Left lobe of liver (tissue), 2 donors: ENCODE results near the gene GPR61. TPM values are rescaled to one million over a fixed set of nuclear protein-coding genes. Genes with fewer than 3 reads are reported as not detected.

Source experiments
- ATAC-seq: fragments of 200-7000 bp; cut with Tn5 transposase; one replicate; pipeline ENCODE4 v1.9.1; 2020; ENCODE audit warnings: mild to moderate bottlenecking, moderate library complexity
- DNase-seq: peaks from one replicate; pipeline ENCODE4 v3.0.0-alpha.2; 2020; ENCODE audit warnings: low spot score
- total RNA-seq: library from RNA; stranded (reverse); gene quantifications from one replicate; pipeline ENCODE4 v1.2.1, GENCODE V29; 2021
- donor health status: DM: no; HTN: no; CAD: no; lungs with moderate emphysema.
- donor health status: DM: no; HTN: yes; CAD: no.

The GPR61 gene
- total RNA-seq, 1 donor from 2014 or later = not detected

DNA sequence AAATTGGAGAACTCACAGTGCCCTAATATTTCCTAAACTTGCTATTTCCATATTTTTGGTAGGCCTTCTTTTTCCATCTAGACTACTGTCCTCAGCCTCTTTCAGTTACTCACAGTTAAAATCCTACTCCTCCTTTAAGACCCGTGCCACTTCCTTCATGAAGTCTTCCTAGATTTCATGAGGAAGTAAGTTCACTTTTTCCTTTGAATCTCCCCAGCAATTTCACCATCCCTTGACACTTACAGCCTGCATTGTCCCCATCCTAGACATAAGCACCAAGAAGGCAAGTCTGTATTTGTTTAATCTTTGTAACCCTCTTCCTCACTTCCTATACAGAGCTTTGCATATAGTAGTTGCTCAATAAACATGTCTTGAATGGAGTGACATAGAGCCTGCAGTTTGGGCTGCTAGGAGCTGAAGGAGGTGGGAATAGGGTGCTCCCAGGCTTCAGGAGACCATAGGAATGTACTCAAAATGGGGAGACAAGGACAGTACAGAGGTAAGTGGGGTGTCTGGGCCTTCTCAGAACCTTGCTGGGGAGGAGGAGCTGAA lies 5.3 kb upstream of the GPR61 start:
- DNase-seq = no peak
- ATAC-seq = no peak

- no peak for ATAC-seq
- peak; percentile 26 for DNase-seq
Measured at GRCh38 chr1:109535481-109535880, 4.2 kb upstream of the GPR61 start.

DNA sequence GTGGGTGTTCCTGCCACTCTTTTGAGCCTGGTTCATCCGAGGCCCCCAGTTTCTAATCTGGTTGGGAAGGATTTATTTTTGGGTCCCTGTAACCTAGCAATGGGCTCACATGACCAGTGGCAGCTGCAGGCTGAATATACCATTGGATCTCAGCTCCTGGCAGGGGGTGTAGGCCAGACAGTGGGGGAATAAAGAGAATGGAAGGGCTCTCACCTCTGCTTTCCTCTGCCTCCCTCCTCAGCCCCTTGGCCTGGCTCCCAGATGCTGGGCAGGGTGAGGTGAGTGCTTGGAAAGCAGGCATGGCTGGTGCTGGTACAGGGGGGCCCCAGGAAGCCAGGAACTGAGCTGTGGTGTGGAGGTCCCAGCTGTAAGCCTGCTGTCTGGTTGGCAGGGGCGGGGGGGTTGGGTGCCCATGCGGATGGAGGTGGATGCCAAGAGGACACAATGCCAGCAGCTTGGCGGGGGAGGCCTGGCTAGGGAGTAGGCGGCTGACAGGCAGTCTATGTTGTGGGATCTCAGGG lies 3.6 kb upstream of the GPR61 start:
- no peak for ATAC-seq
- peak; percentile 26 for DNase-seq

GRCh38 chr1:109537450-109538178 lies 2.1 kb upstream of the GPR61 start:
- ATAC-seq (no peak), DNase-seq (peak; percentile 27)

DNA sequence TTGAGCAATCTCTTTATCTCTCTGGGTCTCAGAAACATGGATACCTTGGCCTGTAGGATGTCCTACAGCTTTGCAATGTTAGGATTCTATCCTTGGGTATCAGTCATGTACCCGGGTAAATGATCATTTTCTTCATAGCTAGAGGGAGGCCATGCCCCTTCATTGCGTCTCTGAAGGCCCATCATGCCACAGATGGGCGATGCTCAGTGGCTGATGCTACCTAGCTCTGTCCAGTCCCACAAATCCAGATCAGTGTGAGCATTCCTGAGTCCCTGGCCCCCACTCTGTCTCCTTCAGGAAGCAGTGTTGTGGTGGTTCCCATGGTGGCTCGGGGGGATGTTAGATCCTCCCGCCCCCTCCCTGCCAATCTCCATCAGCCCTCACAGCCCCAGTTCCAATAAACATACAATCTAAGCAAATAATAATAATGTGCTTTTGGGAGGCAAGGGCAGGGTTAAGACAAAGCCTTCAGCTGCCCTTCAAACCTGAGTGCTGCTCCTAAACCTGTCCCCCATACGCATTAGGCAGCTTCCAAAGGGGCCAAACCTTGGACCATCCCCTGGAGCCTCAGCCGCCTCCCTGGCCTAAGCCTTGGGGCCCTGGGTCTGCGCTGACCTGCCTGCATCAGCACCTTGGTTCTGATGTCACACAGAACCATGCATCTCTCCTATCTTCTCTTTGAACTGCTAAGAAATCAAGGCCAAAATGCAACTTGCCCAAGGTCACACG lies 681 bp upstream of the GPR61 start:
- ATAC-seq = no peak

GRCh38 chr1:109541102-109541501 lies 1.4 kb downstream of the GPR61 start:
- ATAC-seq (peak; percentile 16), DNase-seq (peak; percentile 34)

More for the DNA sequence above, 681 bp upstream of the GPR61 start:
- peak; percentile 33 for DNase-seq

- DNase-seq (peak; percentile 38), ATAC-seq (no peak)
Measured at GRCh38 chr1:109542657-109543056, 3.0 kb downstream of the GPR61 start.

GRCh38 chr1:109543283-109543987 lies 3.8 kb downstream of the GPR61 start:
- ATAC-seq (no peak), DNase-seq (peak; percentile 42)

DNA sequence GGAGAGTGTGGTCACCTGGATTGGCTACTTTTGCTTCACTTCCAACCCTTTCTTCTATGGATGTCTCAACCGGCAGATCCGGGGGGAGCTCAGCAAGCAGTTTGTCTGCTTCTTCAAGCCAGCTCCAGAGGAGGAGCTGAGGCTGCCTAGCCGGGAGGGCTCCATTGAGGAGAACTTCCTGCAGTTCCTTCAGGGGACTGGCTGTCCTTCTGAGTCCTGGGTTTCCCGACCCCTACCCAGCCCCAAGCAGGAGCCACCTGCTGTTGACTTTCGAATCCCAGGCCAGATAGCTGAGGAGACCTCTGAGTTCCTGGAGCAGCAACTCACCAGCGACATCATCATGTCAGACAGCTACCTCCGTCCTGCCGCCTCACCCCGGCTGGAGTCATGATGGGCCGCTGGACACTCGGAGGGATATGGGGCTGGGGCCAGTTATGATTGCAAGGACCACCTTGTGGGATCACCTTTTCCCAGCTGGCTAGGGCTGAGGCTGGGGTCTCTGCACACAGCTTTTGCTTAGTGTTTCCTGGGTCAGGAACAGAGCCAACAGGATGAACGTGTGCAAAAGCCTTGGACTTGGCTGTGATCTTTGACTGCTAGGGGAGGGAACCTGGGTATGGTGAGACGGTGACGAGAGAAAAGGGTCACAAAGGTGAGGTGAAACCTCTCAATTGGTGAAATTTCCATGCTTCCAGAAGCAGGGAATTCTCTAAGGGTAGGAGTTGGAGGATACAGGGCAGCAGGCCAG lies 4.5 kb downstream of the GPR61 start:
- ATAC-seq = no peak

DNA sequence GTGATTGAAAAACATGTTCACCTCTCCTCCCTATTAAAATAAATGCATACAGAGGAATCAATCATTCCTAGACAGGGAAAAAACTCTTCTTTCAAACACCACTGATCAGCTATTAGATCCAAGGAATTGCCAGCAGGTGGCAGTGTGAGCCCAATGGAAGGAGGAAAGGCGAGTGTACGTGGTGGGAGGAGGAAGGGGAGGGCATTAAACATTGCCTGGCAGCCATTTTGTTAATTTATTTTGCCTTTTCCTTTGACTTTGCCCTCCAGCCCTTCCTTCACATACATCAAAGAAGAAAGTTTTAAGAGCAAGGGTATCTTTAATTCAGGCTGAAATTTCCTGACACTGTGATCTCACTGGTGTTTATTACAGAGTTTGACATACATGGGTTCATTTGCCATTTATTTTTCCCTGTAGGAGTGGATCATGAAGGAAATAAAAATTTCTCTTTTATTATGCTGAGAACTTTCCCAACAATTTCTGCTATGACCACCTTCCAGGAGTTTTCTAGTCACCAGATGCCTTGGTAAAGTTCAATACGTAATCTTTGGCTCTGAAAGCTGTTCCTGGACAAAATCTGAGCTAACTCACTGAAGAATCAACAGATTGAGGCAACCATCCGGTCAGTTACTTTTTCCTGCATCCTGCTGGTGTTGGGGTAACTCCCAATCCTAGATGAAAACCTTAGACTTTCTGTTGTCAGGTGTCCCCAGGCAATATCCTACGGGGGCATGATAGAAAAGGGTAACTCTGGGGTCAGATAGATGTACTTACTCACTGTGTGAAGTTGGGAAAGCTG lies 6.8 kb downstream of the GPR61 start:
- peak; percentile 82 for ATAC-seq
- peak; percentile 87 for DNase-seq

More for the DNA sequence above, 4.5 kb downstream of the GPR61 start:
- peak; percentile 43 for DNase-seq

- no peak for DNase-seq
- peak; percentile 14 for ATAC-seq
Measured at GRCh38 chr1:109547463-109548320, 8.0 kb downstream of the GPR61 start.

DNA sequence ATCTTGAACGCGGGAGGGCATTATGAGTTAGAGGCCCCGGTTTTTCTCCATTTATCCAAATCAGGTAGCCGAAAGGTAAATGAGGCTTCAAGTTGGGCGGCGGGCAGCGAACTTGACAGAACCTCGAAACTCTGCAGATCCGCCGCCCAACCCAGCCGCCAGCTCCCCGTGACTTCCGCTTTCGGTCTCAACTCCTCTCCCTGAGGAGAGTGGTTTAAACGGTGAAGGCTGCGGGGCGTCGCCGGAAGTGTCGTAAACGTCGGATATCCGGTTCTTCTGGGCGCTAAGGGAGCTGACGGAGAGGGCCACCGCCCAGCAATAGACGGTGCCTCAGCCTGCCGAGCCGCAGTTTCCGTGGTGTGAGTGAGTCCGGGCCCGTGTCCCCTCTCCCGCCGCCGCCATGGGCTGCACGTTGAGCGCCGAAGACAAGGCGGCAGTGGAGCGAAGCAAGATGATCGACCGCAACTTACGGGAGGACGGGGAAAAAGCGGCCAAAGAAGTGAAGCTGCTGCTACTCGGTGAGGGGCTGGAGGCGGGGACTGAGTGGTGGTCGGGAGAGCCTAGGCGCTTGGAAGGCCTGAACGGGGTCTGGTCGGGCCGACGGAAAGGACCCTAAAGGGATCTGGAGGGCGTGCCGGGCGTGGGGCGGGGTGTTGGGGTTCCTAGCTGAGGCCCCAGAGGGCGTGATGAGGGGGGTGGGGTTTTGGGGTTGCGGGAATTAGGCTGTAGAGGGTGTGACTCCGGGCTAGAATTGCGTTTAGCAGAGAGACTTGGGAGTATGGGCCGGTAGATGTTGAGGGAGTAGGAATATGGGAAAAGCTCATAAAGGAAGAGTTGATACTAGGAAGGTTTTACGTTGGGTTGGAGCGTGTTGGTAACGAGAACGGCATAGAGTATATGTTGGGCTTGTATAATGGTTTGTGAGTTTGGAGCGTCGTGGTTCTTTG lies 8.9 kb downstream of the GPR61 start, which contains the start of gene GNAI3:
GNAI3 (plus strand) TSS at position 295 of the 947 bp plus-strand sequence; CDS start at position 401, 106 bp downstream.
- ATAC-seq (peak; percentile 93), DNase-seq (peak; percentile 97)

- ATAC-seq (no peak), DNase-seq (no peak)
Measured at GRCh38 chr1:109556563-109556962, 16.9 kb downstream of the GPR61 start.

DNA sequence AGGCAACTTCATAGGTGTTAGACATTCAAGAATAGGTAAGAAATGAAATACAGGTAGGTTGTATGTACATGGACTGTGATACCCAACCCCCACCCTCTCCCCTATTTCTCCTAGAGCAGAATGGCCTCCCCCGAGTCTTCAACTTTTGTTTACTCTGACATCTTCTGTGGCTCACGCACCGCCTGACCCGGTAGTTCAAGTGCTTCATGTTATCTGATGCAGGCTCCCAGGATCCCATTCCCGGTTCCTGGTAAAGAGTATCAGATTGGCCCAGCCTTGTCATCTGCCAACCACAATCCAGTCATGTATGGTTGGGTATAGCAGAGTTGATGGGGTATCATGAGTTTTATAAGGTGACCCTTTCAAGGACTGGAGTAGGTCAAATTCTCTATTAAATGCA lies 17.8 kb downstream of the GPR61 start:
- ATAC-seq (no peak), DNase-seq (no peak)

DNA sequence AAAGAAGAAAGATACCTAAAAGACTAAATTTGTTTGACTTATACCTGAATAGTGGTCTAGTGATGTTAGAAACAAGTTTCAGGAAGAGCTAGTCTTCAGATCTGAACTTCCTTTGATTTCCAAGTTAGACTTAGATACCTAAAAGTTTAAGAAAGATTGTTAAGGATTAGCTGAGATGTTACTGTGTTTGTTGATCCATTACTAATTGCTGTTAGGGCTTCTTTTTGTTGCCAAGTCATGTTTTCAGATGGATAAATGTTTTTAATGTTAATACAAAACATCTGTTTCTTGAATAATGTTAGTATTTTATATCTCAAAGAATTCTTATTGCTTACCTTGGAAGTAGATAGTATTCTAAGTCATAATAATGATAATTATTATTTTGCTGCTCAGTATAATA lies 20.3 kb downstream of the GPR61 start:
- ATAC-seq (no peak), DNase-seq (no peak)

DNA sequence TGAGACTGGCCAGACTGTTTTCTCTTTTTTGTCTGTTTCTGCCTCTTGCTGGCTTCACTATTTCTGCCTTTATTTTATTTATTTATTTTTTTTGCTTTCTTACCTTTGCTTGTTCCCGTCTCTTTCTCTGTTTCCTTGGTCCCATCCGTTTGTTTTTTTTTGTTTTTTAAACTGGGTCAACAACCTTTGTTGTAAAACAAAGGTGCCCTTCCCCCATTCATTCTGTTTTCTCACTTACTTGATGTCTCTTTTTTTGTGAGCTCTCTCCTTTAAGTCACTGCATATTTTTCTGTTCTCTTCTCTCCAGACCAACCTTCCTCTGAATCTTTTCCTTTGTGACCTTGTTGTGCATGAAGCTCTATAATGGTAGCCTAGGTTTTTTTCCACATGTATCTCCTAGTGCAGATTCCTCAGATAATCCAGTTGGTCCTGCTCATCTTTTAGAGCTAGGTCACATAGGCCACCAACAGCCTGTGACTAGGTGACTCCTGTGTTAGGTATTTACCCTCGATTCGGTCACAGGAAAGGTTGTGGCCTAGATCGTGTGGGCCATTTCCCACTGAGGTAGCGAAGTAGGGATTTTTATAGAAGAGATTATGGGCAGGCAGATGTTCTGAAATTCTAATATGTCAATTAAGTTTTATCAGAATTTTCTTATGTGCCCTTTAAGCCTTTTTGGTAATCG lies 24.7 kb downstream of the GPR61 start:
- ATAC-seq (no peak), DNase-seq (no peak)

GRCh38 chr1:109565241-109565640 lies 25.6 kb downstream of the GPR61 start:
- ATAC-seq = no peak
- no peak for DNase-seq
